Activated B cell treated with CpG ODN at 0.5 μM for 24 hours (primary cell): ENCODE data around the gene AOPEP. TPM values are rescaled to one million over a fixed set of nuclear protein-coding genes. Genes with fewer than 3 reads are reported as not detected.

ENCODE experiments used
- ATAC-seq: fragments of 200-7000 bp; cut with Tn5 transposase; one replicate; pipeline ENCODE4 v1.10.0; 2021; ENCODE audit warnings: low read depth, mild to moderate bottlenecking, moderate library complexity
- CTCF ChIA-PET: fragments of 350-600 bp; sonication (Branson Sonifier 250); formaldehyde crosslinking; loops from one replicate; lab custom pipeline; 2021; ENCODE audit warnings: antibody characterized with exemption; lab: Charles Lee
- POLR2A ChIA-PET: fragments of 350-600 bp; sonication (Branson Sonifier 250); formaldehyde crosslinking; loops from one replicate; lab custom pipeline; 2021; ENCODE audit warnings: antibody characterized with exemption; lab: Charles Lee
- DNase-seq: peaks from one replicate; pipeline ENCODE4 v3.0.0; 2022
- H3K27ac Mint-ChIP-seq: one replicate; pipeline ENCODE4 v1.8.0; 2020; ENCODE audit warnings: mixed read lengths
- H3K27me3 Mint-ChIP-seq: one replicate; pipeline ENCODE4 v1.8.0; 2021; ENCODE audit warnings: mixed read lengths
- H3K36me3 Mint-ChIP-seq: one replicate; pipeline ENCODE4 v1.8.0; 2021; ENCODE audit warnings: low read depth, mixed read lengths
- H3K4me1 Mint-ChIP-seq: one replicate; pipeline ENCODE4 v1.8.0; 2021; ENCODE audit warnings: mixed read lengths
- H3K4me3 Mint-ChIP-seq: one replicate; pipeline ENCODE4 v1.8.0; 2020; ENCODE audit warnings: mild to moderate bottlenecking, mixed read lengths
- H3K9me3 Mint-ChIP-seq: one replicate; pipeline ENCODE4 v1.8.0; 2020; ENCODE audit warnings: mixed read lengths
- intact Hi-C: fragments of 100-400 bp; cut with micrococcal nuclease; formaldehyde crosslinking; loops from one replicate; pipeline ENCODE4 v1.15.1; 2024
- total RNA-seq: library from RNA; stranded (reverse); gene quantifications from 2 replicates; pipeline ENCODE4 v1.2.3, GENCODE V29; 2022
- TF ChIP-seq, protein P1 (sequence below): fragments of 200-600 bp; IDR thresholded peaks from one replicate; pipeline ENCODE4 v1.8.0; 2022; ENCODE audit warnings: antibody characterized with exemption, mild to moderate bottlenecking

AOPEP gene
- total RNA-seq, 1 donor from 2014 or later, result 20.4 TPM

GRCh38 chr9:94983552-94983951 lies 257.1 kb downstream of the AOPEP start:
- ChIA-PET CTCF (interaction anchor here (0.5 kb wide), 1 partner anchor 22 kb away, joined by 3 read pairs; no protein-coding TSS in a partner anchor), POLR2A (no interaction called here)
- ATAC-seq, result no peak
- Mint-ChIP-seq H3K36me3 (peaks cover 16% of the 10 kb centered on the region), H3K27me3 (no peaks in the 10 kb centered on the region), H3K4me1 (no peaks in the 10 kb centered on the region), H3K4me3 (no peak overlapping the region), H3K27ac (no peak overlapping the region), H3K9me3 (no peaks in the 10 kb centered on the region)
- no peak for DNase-seq
- intact Hi-C loops, result no loop called here
- TF ChIP-seq, protein P1, sequence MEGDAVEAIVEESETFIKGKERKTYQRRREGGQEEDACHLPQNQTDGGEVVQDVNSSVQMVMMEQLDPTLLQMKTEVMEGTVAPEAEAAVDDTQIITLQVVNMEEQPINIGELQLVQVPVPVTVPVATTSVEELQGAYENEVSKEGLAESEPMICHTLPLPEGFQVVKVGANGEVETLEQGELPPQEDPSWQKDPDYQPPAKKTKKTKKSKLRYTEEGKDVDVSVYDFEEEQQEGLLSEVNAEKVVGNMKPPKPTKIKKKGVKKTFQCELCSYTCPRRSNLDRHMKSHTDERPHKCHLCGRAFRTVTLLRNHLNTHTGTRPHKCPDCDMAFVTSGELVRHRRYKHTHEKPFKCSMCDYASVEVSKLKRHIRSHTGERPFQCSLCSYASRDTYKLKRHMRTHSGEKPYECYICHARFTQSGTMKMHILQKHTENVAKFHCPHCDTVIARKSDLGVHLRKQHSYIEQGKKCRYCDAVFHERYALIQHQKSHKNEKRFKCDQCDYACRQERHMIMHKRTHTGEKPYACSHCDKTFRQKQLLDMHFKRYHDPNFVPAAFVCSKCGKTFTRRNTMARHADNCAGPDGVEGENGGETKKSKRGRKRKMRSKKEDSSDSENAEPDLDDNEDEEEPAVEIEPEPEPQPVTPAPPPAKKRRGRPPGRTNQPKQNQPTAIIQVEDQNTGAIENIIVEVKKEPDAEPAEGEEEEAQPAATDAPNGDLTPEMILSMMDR, result no peak

DNA sequence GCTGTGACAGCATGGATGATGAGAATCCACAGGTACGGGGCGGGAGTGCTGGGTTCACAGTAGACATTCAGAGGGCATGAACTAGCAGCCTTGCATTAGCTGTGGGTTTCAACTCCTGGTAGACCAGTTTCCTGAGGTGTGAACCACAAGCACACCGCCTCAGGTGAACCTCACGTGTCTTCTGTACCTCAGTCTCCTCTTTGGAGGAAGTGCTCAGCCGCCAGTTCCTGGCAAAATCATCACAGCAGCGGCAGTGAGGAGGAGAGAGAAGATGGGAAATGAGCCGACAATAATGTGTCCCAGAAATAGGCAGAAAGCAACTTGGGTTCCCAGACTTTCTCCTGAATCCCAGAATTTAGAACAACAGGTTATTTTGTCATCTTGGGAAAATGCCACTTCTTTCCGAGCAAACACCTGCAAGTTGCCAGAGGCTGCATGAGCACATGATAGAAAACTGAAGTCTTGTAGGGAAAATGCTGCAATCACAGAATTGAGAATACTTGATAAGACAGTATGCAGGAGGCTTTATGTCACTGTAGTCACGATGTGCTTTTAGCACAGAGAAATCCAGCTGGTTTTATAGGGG lies 258.5 kb downstream of the AOPEP start:
- Mint-ChIP-seq H3K27me3 (no peaks in the 10 kb centered on the region), H3K36me3 (peaks cover 13% of the 10 kb centered on the region), H3K4me3 (no peak overlapping the region), H3K4me1 (no peaks in the 10 kb centered on the region), H3K9me3 (no peaks in the 10 kb centered on the region), H3K27ac (no peak overlapping the region)
- POLR2A ChIA-PET, result no interaction called here
- intact Hi-C loops, result no loop called here
- DNase-seq (no peak), ATAC-seq (no peak)
- TF ChIP-seq, protein P1, result no peak
- CTCF ChIA-PET, result no interaction called here

DNA sequence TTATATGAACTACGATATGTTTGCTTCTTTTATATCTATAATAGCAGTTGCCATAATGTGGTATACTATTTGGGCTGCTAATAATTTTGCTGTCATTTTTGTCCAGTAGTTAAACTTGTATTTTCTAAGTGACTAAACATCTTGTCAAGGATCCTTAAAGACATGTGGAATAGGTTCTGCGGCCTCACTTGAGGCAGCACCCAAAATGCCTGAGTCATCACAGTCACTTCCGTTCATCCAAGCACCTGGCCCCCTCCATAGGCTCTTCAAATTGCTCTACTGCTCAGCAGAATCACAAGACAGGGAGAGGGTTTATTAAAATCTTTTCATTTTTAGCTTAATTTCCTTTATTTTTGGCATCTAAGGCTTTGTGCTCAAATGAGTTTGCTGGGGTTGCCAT lies 259.1 kb downstream of the AOPEP start:
- peaks cover 15% of the 10 kb centered on the region for H3K36me3 Mint-ChIP-seq

DNA sequence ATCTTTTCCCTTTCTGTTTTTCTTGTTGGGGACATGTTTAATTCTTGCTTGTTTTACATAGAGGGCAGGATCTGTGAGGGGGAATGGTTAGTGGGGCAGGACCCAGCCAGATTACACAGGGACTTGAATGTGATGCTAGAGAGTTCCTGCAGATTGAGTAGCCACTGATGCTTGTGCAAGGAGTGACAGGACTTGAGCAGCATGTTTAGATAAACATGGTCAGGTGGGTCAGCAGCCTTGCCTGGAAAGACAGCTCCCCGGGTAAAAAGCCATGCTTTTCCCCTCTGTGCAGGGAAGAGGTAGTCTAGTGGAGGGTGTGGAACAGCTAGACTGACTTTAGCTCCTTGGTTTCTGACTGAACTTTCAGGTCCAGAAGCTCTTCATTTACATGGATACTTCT lies 261.2 kb downstream of the AOPEP start:
- ChIA-PET CTCF (no interaction called here), POLR2A (no interaction called here)
- H3K27ac Mint-ChIP-seq, result no peak overlapping the region
- intact Hi-C loops, result no loop called here
- no peaks in the 10 kb centered on the region for H3K9me3 Mint-ChIP-seq
- peaks cover 15% of the 10 kb centered on the region for H3K36me3 Mint-ChIP-seq
- H3K27me3 Mint-ChIP-seq, result no peaks in the 10 kb centered on the region
- H3K4me1 Mint-ChIP-seq, result no peaks in the 10 kb centered on the region
- TF ChIP-seq, protein P1, result no peak
- ATAC-seq, result no peak
- no peak for DNase-seq
- no peak overlapping the region for H3K4me3 Mint-ChIP-seq

More for the DNA sequence above, 259.1 kb downstream of the AOPEP start:
- Mint-ChIP-seq H3K4me1 (no peaks in the 10 kb centered on the region), H3K27ac (no peak overlapping the region), H3K9me3 (no peaks in the 10 kb centered on the region), H3K27me3 (no peaks in the 10 kb centered on the region), H3K4me3 (no peak overlapping the region)
- TF ChIP-seq, protein P1, result no peak
- DNase-seq (no peak), ATAC-seq (no peak)
- ChIA-PET POLR2A (no interaction called here), CTCF (no interaction called here)
- intact Hi-C loops, result no loop called here

DNA sequence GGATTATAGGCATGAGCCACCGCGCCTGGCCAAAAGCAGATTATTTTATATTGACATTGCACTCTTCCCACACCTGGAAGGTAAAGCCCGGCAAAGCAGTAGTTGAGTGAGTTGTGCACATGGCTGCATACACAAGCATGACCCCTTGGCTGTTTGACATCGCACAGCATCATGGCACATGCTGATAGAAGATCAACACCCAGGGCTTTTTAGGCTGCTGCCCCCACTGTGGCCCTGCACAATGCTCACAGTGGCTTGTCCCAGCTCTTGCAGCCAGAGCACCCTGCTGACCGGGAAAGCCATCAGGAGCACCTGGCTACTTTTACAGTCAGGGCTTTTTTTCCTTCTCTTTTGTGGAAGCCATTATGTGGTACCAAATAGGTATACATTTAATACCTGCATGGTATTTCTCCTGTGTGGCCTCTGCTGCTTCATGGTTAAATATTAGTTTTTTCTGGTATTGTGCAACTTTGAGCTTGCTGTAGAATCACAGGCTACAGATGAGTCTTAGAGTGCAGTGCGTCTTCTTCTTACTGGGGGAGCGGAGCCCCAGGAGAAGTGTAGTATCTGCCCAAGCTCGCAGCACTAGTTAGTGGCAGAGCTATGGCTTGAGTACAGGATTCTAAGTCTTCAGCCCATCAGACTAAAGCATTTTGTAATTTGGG lies 264.5 kb downstream of the AOPEP start:
- intact Hi-C loops, result no loop called here
- Mint-ChIP-seq H3K4me1 (no peaks in the 10 kb centered on the region), H3K4me3 (no peak overlapping the region), H3K27me3 (no peaks in the 10 kb centered on the region), H3K9me3 (no peaks in the 10 kb centered on the region), H3K27ac (no peak overlapping the region), H3K36me3 (peaks cover 19% of the 10 kb centered on the region)
- ChIA-PET POLR2A (no interaction called here), CTCF (no interaction called here)
- DNase-seq (no peak), ATAC-seq (no peak)
- TF ChIP-seq, protein P1, result no peak
